HT1080 (cell line): ENCODE data around the gene NEGR1. TPM values are rescaled to one million over a fixed set of nuclear protein-coding genes. Genes with fewer than 3 reads are reported as not detected.

Experiments
- DNase-seq: peaks from one replicate; pipeline ENCODE4 v3.0.0-alpha.2; 2015; ENCODE audit warnings: low read depth
- total RNA-seq: library from RNA; depleted of rRNA; stranded (reverse); fragments of >200 nt; shearing (Covaris generic); gene quantifications from 2 replicates; pipeline ENCODE4 v1.2.3, GENCODE V29; 2014

NEGR1 gene
- total RNA-seq, 1 experiment from 2014 or later, result 2.0 TPM

GRCh38 chr1:71641903-71642302, 640.4 kb downstream of the NEGR1 start:
- no peak for DNase-seq

- no peak for DNase-seq
These were observed 641.3 kb downstream of the NEGR1 start for GRCh38 chr1:71640998-71641397.

GRCh38 chr1:71640116-71640515, 642.2 kb downstream of the NEGR1 start:
- peak; percentile 10 for DNase-seq

- peak; percentile 56 for DNase-seq
These were observed 644.1 kb downstream of the NEGR1 start for GRCh38 chr1:71638081-71638766.

GRCh38 chr1:71635568-71635967, 646.8 kb downstream of the NEGR1 start:
- DNase-seq, result no peak

- no peak for DNase-seq
These were observed 648.2 kb downstream of the NEGR1 start for GRCh38 chr1:71634159-71634558.

- no peak for DNase-seq
These were observed 652.3 kb downstream of the NEGR1 start for GRCh38 chr1:71630073-71630472.

- DNase-seq, result no peak
These were observed 657.3 kb downstream of the NEGR1 start for GRCh38 chr1:71625004-71625403.

GRCh38 chr1:71623888-71624287, 658.5 kb downstream of the NEGR1 start:
- no peak for DNase-seq

- DNase-seq, result peak; percentile 93
These were observed 660.6 kb downstream of the NEGR1 start for GRCh38 chr1:71621785-71622184.

GRCh38 chr1:71618766-71619530, 663.4 kb downstream of the NEGR1 start:
- DNase-seq, result no peak

GRCh38 chr1:71618191-71618590, 664.1 kb downstream of the NEGR1 start:
- DNase-seq, result no peak

- no peak for DNase-seq
These were observed 671.9 kb downstream of the NEGR1 start for GRCh38 chr1:71610476-71610875.

- DNase-seq, result no peak
These were observed 679.1 kb downstream of the NEGR1 start for GRCh38 chr1:71603044-71603776.

GRCh38 chr1:71600023-71600422, 682.3 kb downstream of the NEGR1 start:
- DNase-seq, result no peak

- DNase-seq, result no peak
These were observed 683.0 kb downstream of the NEGR1 start for GRCh38 chr1:71599306-71599705.

GRCh38 chr1:71593523-71593922, 688.8 kb downstream of the NEGR1 start:
- no peak for DNase-seq

GRCh38 chr1:71592646-71593274, 689.6 kb downstream of the NEGR1 start:
- no peak for DNase-seq

- no peak for DNase-seq
These were observed 693.3 kb downstream of the NEGR1 start for GRCh38 chr1:71589005-71589404.

- DNase-seq, result no peak
These were observed 694.4 kb downstream of the NEGR1 start for GRCh38 chr1:71587961-71588360.

- DNase-seq, result no peak
These were observed 696.3 kb downstream of the NEGR1 start for GRCh38 chr1:71586030-71586429.

GRCh38 chr1:71583756-71584155, 698.6 kb downstream of the NEGR1 start:
- no peak for DNase-seq
